ENCODE data around the gene MAP3K14. TPM values are rescaled to one million over a fixed set of nuclear protein-coding genes. Genes with fewer than 3 reads are reported as not detected.

Gene MAP3K14
- total RNA-seq, 1 donor from 2014 or later: 9.9 TPM

DNA sequence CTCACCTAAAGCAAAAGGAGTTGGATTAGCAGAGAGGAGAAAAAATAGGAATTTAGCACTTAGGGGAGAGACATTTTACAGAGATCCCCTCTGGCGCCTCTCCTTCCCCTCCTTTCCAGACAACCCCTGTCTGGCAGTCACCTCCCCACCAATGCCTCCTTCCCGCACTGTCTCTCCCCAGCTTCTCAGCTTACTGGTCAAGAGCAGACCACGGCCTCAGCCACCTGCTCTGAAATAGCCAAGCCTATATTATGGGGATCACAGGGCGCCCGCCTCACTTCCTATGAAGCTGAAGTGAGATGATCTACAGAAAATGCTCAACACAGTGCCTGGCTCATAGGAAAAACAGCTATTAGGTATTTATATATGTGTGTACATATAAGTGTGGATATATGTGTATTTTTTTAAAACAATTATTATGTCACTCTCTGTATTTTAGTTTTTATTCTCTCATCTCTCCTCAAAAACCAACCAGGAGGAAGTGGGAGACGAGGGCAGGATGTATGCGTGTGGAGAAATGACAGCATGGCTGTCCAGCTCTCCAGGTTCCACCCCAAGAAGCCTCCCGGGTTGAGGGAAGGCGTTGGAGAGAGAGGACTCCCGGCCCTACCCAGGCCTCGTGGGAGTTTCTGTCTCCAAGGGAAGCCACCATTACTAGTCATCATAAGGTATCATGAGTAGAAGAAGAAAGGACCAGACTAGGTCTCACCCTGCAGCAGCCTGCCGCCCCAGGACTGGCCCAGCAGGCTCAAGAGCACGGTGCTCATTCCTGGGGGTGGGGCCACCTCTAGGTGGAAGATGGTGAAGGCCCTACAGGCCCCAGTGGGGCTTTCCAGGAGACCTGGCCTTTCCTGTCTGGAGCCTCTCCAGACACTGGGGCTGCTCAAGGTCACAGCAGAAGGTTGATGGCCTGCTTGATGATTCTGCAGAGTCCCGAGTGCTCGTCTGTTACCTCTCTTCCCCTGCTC lies 27.2 kb downstream of the MAP3K14 start:
- peaks cover 49% of the 10 kb centered on the region for H3K36me3 ChIP-seq
- peak; percentile 37 for ATAC-seq

GRCh38 chr17:45288825-45289224 lies 28.0 kb downstream of the MAP3K14 start:
- TF ChIP-seq, protein P1, sequence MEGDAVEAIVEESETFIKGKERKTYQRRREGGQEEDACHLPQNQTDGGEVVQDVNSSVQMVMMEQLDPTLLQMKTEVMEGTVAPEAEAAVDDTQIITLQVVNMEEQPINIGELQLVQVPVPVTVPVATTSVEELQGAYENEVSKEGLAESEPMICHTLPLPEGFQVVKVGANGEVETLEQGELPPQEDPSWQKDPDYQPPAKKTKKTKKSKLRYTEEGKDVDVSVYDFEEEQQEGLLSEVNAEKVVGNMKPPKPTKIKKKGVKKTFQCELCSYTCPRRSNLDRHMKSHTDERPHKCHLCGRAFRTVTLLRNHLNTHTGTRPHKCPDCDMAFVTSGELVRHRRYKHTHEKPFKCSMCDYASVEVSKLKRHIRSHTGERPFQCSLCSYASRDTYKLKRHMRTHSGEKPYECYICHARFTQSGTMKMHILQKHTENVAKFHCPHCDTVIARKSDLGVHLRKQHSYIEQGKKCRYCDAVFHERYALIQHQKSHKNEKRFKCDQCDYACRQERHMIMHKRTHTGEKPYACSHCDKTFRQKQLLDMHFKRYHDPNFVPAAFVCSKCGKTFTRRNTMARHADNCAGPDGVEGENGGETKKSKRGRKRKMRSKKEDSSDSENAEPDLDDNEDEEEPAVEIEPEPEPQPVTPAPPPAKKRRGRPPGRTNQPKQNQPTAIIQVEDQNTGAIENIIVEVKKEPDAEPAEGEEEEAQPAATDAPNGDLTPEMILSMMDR (IDR thresholded peaks at IDR 0.05): no peak
- no peak overlapping the region for H3K4me3 ChIP-seq
- DNase-seq (no peak), ATAC-seq (no peak)
- no peaks in the 10 kb centered on the region for H3K27me3 ChIP-seq
- peaks cover 61% of the 10 kb centered on the region for H3K4me1 ChIP-seq
- intact Hi-C loops (cut with DNase I): no loop called here
- peaks cover 57% of the 10 kb centered on the region for H3K36me3 ChIP-seq
- H3K9me3 ChIP-seq: no peaks in the 10 kb centered on the region
- no peak overlapping the region for H3K27ac ChIP-seq

More for the DNA sequence above, 27.2 kb downstream of the MAP3K14 start:
- no peak for DNase-seq
- Histone ChIP-seq H3K4me3 (no peak overlapping the region), H3K4me1 (peaks cover 69% of the 10 kb centered on the region), H3K27ac (no peak overlapping the region), H3K9me3 (no peaks in the 10 kb centered on the region), H3K27me3 (no peaks in the 10 kb centered on the region)
- TF ChIP-seq, protein P1 (IDR thresholded peaks at IDR 0.05): no peak
- intact Hi-C loops (cut with DNase I): no loop called here

DNA sequence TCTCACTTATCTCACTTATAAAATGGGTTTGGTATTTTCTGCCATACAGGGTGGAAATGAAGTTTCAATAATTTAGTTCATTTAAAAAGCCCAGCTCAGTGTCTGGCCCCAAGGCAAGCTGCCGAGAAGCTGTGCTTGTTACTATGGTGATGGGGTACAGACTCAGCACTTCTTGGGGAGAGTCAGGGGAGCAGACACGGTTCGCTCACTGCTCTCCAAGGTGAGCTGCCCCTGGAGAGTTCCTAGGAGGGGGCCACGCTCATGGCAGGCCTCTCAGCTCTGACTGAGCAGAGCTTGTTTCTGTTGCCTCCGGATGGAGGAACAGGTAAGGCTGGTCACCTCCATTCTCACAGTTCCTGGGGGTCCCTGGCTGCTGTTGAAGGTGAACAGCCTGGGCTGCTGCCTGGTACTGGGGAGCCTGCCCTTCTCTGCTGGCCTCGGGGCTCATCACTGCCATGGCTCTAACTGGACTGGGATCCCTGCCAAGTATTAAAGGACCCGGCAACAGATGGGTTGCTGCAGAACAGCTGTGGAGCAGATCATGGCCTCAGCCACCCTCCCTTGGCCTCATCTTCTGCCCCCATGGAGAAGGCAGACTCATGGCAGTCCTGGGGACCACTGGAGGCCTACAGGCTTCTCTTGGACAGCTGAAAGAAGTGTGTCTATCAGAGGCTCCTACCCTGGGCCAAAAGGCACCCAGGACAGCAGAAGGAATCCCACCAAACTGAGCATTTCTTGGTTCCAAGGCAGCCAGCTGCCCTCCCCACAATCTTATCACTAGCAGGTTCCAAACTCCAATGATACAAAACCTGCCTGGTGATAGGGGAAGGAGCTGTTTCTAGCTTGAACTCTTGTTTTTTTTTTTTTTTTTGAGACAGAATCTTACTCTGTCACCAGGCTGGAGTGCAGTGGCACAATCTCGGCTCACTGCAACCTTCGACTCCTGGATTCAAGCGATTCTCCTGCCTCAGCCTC lies 29.0 kb downstream of the MAP3K14 start:
- intact Hi-C loops (cut with DNase I): no loop called here
- Histone ChIP-seq H3K9me3 (no peaks in the 10 kb centered on the region), H3K4me1 (peaks cover 57% of the 10 kb centered on the region), H3K27ac (no peak overlapping the region), H3K27me3 (no peaks in the 10 kb centered on the region), H3K36me3 (peaks cover 67% of the 10 kb centered on the region), H3K4me3 (no peak overlapping the region)
- no peak for ATAC-seq
- TF ChIP-seq, protein P1 (IDR thresholded peaks at IDR 0.05): no peak
- DNase-seq: no peak

GRCh38 chr17:45286286-45286685 lies 30.5 kb downstream of the MAP3K14 start:
- Histone ChIP-seq H3K4me1 (peaks cover 42% of the 10 kb centered on the region), H3K27ac (no peak overlapping the region), H3K36me3 (peaks cover 76% of the 10 kb centered on the region), H3K4me3 (no peak overlapping the region), H3K9me3 (no peaks in the 10 kb centered on the region), H3K27me3 (no peaks in the 10 kb centered on the region)
- ATAC-seq (no peak), DNase-seq (no peak)
- TF ChIP-seq, protein P1 (IDR thresholded peaks at IDR 0.05): no peak
- intact Hi-C loops (cut with DNase I): no loop called here

Measured in upper lobe of right lung (tissue), 1 donor.